HepG2 (cell line): ENCODE results near the gene WIZ. TPM values are rescaled to one million over a fixed set of nuclear protein-coding genes. Genes with fewer than 3 reads are reported as not detected.

Experiments used
- ARNT ChIP-seq: fragments of 450-650 bp; IDR thresholded peaks from 2 replicates; pipeline ENCODE4 v1.6.1; 2017
- DNMT3B ChIP-seq: conservative IDR thresholded peaks from 2 replicates; pipeline ENCODE4 v1.6.1; 2016; ENCODE audit warnings: missing biosample characterization, control low read depth
- ESRRA ChIP-seq: sonication (generic); formaldehyde crosslinking; IDR thresholded peaks from 2 replicates; pipeline ENCODE4 v1.5.1; 2020; ENCODE audit warnings: mild to moderate bottlenecking, low read depth, missing genetic modification reagents
- GLI4 ChIP-seq: sonication (generic); formaldehyde crosslinking; IDR thresholded peaks from 2 replicates; pipeline ENCODE4 v1.5.1; 2020; ENCODE audit warnings: missing genetic modification reagents, mild to moderate bottlenecking, moderate library complexity, borderline replicate concordance
- HNRNPK ChIP-seq: fragments of 200-400 bp; formaldehyde crosslinking; IDR thresholded peaks from 2 replicates; pipeline ENCODE4 v1.6.1; 2018; ENCODE audit warnings: low read length, low read depth, moderate library complexity, mild to moderate bottlenecking; ENCODE audit not compliant: poor library complexity, severe bottlenecking
- KLF9 ChIP-seq: IDR thresholded peaks from 2 replicates; pipeline ENCODE4 v1.6.1; 2016; ENCODE audit warnings: low read depth
- NFE2 ChIP-seq: sonication (generic); formaldehyde crosslinking; IDR thresholded peaks from 2 replicates; pipeline ENCODE4 v1.4.0; 2020; ENCODE audit warnings: missing genetic modification reagents
- PATZ1 ChIP-seq: sonication (generic); formaldehyde crosslinking; IDR thresholded peaks from 2 replicates; pipeline ENCODE4 v1.4.0; 2020; ENCODE audit warnings: missing genetic modification reagents
- RAD21 ChIP-seq: fragments of 450-650 bp; formaldehyde crosslinking; IDR thresholded peaks from 2 replicates; pipeline ENCODE4 v1.5.0; 2020; ENCODE audit warnings: mild to moderate bottlenecking
- RFX1 ChIP-seq: fragments of 450-650 bp; IDR thresholded peaks from 2 replicates; pipeline ENCODE4 v1.6.1; 2017
- SETDB1 ChIP-seq: sonication (generic); formaldehyde crosslinking; IDR thresholded peaks from 2 replicates; pipeline ENCODE4 v1.5.1; 2020; ENCODE audit warnings: missing genetic modification reagents, mild to moderate bottlenecking, borderline replicate concordance
- STAT6 ChIP-seq: sonication (generic); formaldehyde crosslinking; IDR thresholded peaks from 2 replicates; pipeline ENCODE4 v1.4.0; 2020; ENCODE audit warnings: missing genetic modification reagents, mild to moderate bottlenecking, borderline replicate concordance
- TARDBP ChIP-seq: sonication (generic); formaldehyde crosslinking; IDR thresholded peaks from 2 replicates; pipeline ENCODE4 v1.8.0; 2022; ENCODE audit warnings: mild to moderate bottlenecking, missing genetic modification reagents
- ZC3H13 ChIP-seq: sonication (generic); formaldehyde crosslinking; IDR thresholded peaks from 2 replicates; pipeline ENCODE4 v1.8.1; 2023; ENCODE audit warnings: mild to moderate bottlenecking, missing genetic modification reagents, moderate library complexity
- ZFP91 ChIP-seq: sonication (generic); formaldehyde crosslinking; IDR thresholded peaks from 2 replicates; pipeline ENCODE4 v1.9.0; 2022; ENCODE audit warnings: missing genetic modification reagents, mild to moderate bottlenecking, borderline replicate concordance
- ZMYM3 ChIP-seq: sonication (generic); formaldehyde crosslinking; IDR thresholded peaks from 2 replicates; pipeline ENCODE4 v1.5.1; 2020; ENCODE audit warnings: mild to moderate bottlenecking, missing genetic modification reagents
- ZNF10 ChIP-seq: sonication (generic); formaldehyde crosslinking; IDR thresholded peaks from 2 replicates; pipeline ENCODE4 v1.4.0; 2020; ENCODE audit warnings: mild to moderate bottlenecking, low read depth, missing genetic modification reagents, borderline replicate concordance
- ZNF121 ChIP-seq: sonication (generic); formaldehyde crosslinking; IDR thresholded peaks from 2 replicates; pipeline ENCODE4 v1.5.0; 2020; ENCODE audit warnings: mild to moderate bottlenecking, missing genetic modification reagents
- ZNF496 ChIP-seq: sonication (generic); formaldehyde crosslinking; IDR thresholded peaks from 2 replicates; pipeline ENCODE4 v1.8.1; 2023; ENCODE audit warnings: mild to moderate bottlenecking, moderate library complexity, missing genetic modification reagents; ENCODE audit not compliant: insufficient replicate concordance
- ZNF563 ChIP-seq: sonication (generic); formaldehyde crosslinking; IDR thresholded peaks from 2 replicates; pipeline ENCODE4 v1.8.0; 2022; ENCODE audit warnings: mild to moderate bottlenecking, moderate library complexity, missing genetic modification reagents
- ZNF589 ChIP-seq: sonication (generic); formaldehyde crosslinking; conservative IDR thresholded peaks from 2 replicates; pipeline ENCODE4 v1.8.0; 2022; ENCODE audit warnings: mild to moderate bottlenecking, moderate library complexity, missing genetic modification reagents
- ZNF784 ChIP-seq: sonication (generic); formaldehyde crosslinking; IDR thresholded peaks from 2 replicates; pipeline ENCODE4 v1.5.1; 2020; ENCODE audit warnings: missing genetic modification reagents, mild to moderate bottlenecking, borderline replicate concordance
- polyA plus RNA-seq, 8 experiments: library from polyadenylated mRNA; depleted of rRNA in 3 of 8; stranded (reverse) in 7 of 8; unstranded in 1 of 8; fragments of >200 nt; fragmentation: Illumina TruSeq in 4 of 8; extraction: Trizol in 4 of 8; gene quantifications; 2 replicates each; pipeline versions ENCODE4 v1.2.1 to v1.2.3, GENCODE V29; 2011 to 2016; ENCODE audit warnings: low read depth in 4 of 8, missing spikeins in 1 of 8, mixed read lengths in 1 of 8; ENCODE audit not compliant: insufficient read depth in 1 of 8
- total RNA-seq, 5 experiments: library from RNA; depleted of rRNA; stranded (reverse); fragments of >200 nt; fragmentation: Illumina TruSeq; extraction: Trizol; gene quantifications; 2 replicates each; pipeline ENCODE4 v1.2.3, GENCODE V29; 2016; ENCODE audit warnings: low read depth in 1 of 5

The WIZ gene
- total and polyA plus RNA-seq, 2 of the 13 experiments (the other 11 are each of a cell fraction or from before 2014, with no cell fraction given): 4.7 to 4.8 TPM

- TF ChIP-seq ZC3H13: no peak
- no peak for TF ChIP-seq KLF9 (CRISPR knock-in tag)
- no peak for TF ChIP-seq ZNF563
- TF ChIP-seq ZNF589 (CRISPR knock-in tag): no peak
- no peak for TF ChIP-seq ZNF784
- TF ChIP-seq TARDBP: no peak
- peak; percentile 71 for TF ChIP-seq PATZ1
- peak; percentile 99 for TF ChIP-seq ZFP91 (CRISPR knock-in tag)
- TF ChIP-seq DNMT3B (CRISPR knock-in tag): no peak
- no peak for TF ChIP-seq ZNF10 (CRISPR knock-in tag)
- TF ChIP-seq STAT6 (CRISPR knock-in tag): no peak
- TF ChIP-seq ESRRA (CRISPR knock-in tag): no peak
- TF ChIP-seq ZNF121 (CRISPR knock-in tag): no peak
- TF ChIP-seq RAD21: no peak
- no peak for TF ChIP-seq ZNF496
- no peak for TF ChIP-seq HNRNPK
- TF ChIP-seq ZMYM3 (CRISPR knock-in tag): no peak
- TF ChIP-seq SETDB1: no peak
- no peak for TF ChIP-seq GLI4 (CRISPR knock-in tag)
- TF ChIP-seq NFE2: no peak
- no peak for TF ChIP-seq ARNT
- TF ChIP-seq RFX1: peak; percentile 66
Measured at GRCh38 chr19:15449620-15450527, at the start of gene WIZ (continued).
